IMR-90 (cell line): ENCODE results near the gene QKI. TPM values are rescaled to one million over a fixed set of nuclear protein-coding genes. Genes with fewer than 3 reads are reported as not detected.

Experiments
- ATAC-seq: fragments of 200-7000 bp; cut with Tn5 transposase; 2 replicates; pipeline ENCODE4 v1.9.1; 2020; ENCODE audit warnings: low read depth, mild to moderate bottlenecking, moderate library complexity
- BruUV-seq: library from RNA; stranded (reverse); fragments of 400-500 nt; replicated peaks from 2 replicates; lab custom pipeline; 2021; lab: Mats Ljungman, UMichigan
- CTCF ChIA-PET: fragments of 300-600 bp; formaldehyde crosslinking; extraction: SDS; loops from one replicate; lab custom pipeline; 2021; ENCODE audit warnings: antibody characterized with exemption; lab: Yijun Ruan, JAX
- POLR2A ChIA-PET: fragments of 300-600 bp; sonication (Branson Sonifier 250); formaldehyde crosslinking; loops from one replicate; lab custom pipeline; 2022; ENCODE audit warnings: antibody characterized with exemption; ENCODE audit not compliant: unreplicated experiment; lab: Charles Lee
- DNase-seq: peaks from one replicate; pipeline ENCODE4 v3.0.0; 2013
- H2AFZ ChIP-seq: replicated peaks from 2 replicates; pipeline ENCODE3; 2013; ENCODE audit warnings: low read length, mild to moderate bottlenecking; ENCODE audit not compliant: poor library complexity
- H2AK5ac ChIP-seq: 2 replicates; pipeline ENCODE4 v1.6.1; 2013; ENCODE audit warnings: low read depth, low read length, inconsistent platforms
- H2AK9ac ChIP-seq: replicated peaks from 2 replicates; pipeline ENCODE3; 2013; ENCODE audit warnings: mild to moderate bottlenecking, low read depth, low read length, moderate library complexity; ENCODE audit not compliant: poor library complexity
- H2BK120ac ChIP-seq: 2 replicates; pipeline ENCODE4 v1.6.1; 2013; ENCODE audit warnings: low read depth, low read length, inconsistent platforms
- H2BK15ac ChIP-seq: 3 replicates; pipeline ENCODE4 v1.6.1; 2013; ENCODE audit warnings: low read depth, low read length, inconsistent platforms
- H2BK20ac ChIP-seq: 2 replicates; pipeline ENCODE4 v1.6.1; 2013; ENCODE audit warnings: low read depth, mild to moderate bottlenecking, inconsistent platforms, low read length, moderate library complexity
- H2BK5ac ChIP-seq: 2 replicates; pipeline ENCODE4 v1.6.1; 2013; ENCODE audit warnings: mild to moderate bottlenecking, low read depth, low read length, inconsistent platforms; ENCODE audit not compliant: poor library complexity, severe bottlenecking
- H3K14ac ChIP-seq: replicated peaks from 2 replicates; pipeline ENCODE4 v1.6.1; 2013; ENCODE audit warnings: low read depth, low read length, inconsistent platforms
- H3K18ac ChIP-seq: 2 replicates; pipeline ENCODE4 v1.6.1; 2013; ENCODE audit warnings: low read depth, low read length, control low read depth
- H3K23ac ChIP-seq: 2 replicates; pipeline ENCODE4 v1.6.1; 2013; ENCODE audit warnings: low read depth, low read length, inconsistent platforms
- H3K27ac ChIP-seq: 2 replicates; pipeline ENCODE4 v1.5.1; 2013; ENCODE audit warnings: mild to moderate bottlenecking, control low read depth, low read length; ENCODE audit not compliant: insufficient read depth
- H3K27me3 ChIP-seq: 2 replicates; pipeline ENCODE4 v1.6.1; 2013; ENCODE audit warnings: low read length; ENCODE audit not compliant: control insufficient read depth, insufficient read depth
- H3K36me3 ChIP-seq: 2 replicates; pipeline ENCODE4 v1.6.1; 2013; ENCODE audit warnings: low read length, mixed read lengths; ENCODE audit not compliant: control insufficient read depth, insufficient read depth
- H3K4ac ChIP-seq: 2 replicates; pipeline ENCODE4 v1.6.1; 2013; ENCODE audit warnings: low read depth, low read length, inconsistent platforms
- H3K4me1 ChIP-seq: 2 replicates; pipeline ENCODE4 v1.6.1; 2013; ENCODE audit warnings: low read length, mixed read lengths; ENCODE audit not compliant: control insufficient read depth, insufficient read depth
- H3K4me2 ChIP-seq: 2 replicates; pipeline ENCODE4 v1.6.1; 2013; ENCODE audit warnings: low read depth, mild to moderate bottlenecking, control low read depth, low read length, moderate library complexity
- H3K4me3 ChIP-seq: 2 replicates; pipeline ENCODE4 v1.5.1; 2013; ENCODE audit warnings: low read depth, mild to moderate bottlenecking, control low read depth, low read length, moderate library complexity; ENCODE audit not compliant: insufficient read depth
- H3K56ac ChIP-seq: 2 replicates; pipeline ENCODE4 v1.6.1; 2013; ENCODE audit warnings: low read length, inconsistent platforms; ENCODE audit not compliant: insufficient read depth; ENCODE audit errors: extremely low read depth
- H3K79me1 ChIP-seq, 2 experiments: 2 replicates each; pipeline ENCODE4 v1.6.1; 2013; ENCODE audit warnings: low read length in 2 of 2, inconsistent platforms in 1 of 2, low read depth in 1 of 2
- H3K9ac ChIP-seq: 2 replicates; pipeline ENCODE4 v1.6.1; 2013; ENCODE audit warnings: low read depth, low read length, control low read depth
- H3K9me1 ChIP-seq: 2 replicates; pipeline ENCODE4 v1.6.1; 2013; ENCODE audit warnings: low read length, inconsistent platforms; ENCODE audit not compliant: insufficient read depth
- H3K9me3 ChIP-seq: 2 replicates; pipeline ENCODE4 v1.6.1; 2013; ENCODE audit warnings: low read length; ENCODE audit not compliant: control insufficient read depth, insufficient read depth
- H4K20me1 ChIP-seq: 2 replicates; pipeline ENCODE4 v1.6.1; 2013; ENCODE audit warnings: low read length, inconsistent platforms; ENCODE audit not compliant: insufficient read depth
- H4K5ac ChIP-seq: 2 replicates; pipeline ENCODE4 v1.6.1; 2013; ENCODE audit warnings: mild to moderate bottlenecking, low read depth, low read length, control low read depth
- H4K8ac ChIP-seq, 2 experiments: 2 replicates each; pipeline ENCODE4 v1.6.1; 2013; ENCODE audit warnings: low read depth in 2 of 2, low read length in 2 of 2, control low read depth in 1 of 2, inconsistent platforms in 1 of 2
- H4K91ac ChIP-seq: 2 replicates; pipeline ENCODE4 v1.6.1; 2013; ENCODE audit warnings: low read depth, low read length, inconsistent platforms; ENCODE audit not compliant: insufficient read depth
- BHLHE40 ChIP-seq: fragments of 150-350 bp; IDR thresholded peaks from 2 replicates; pipeline ENCODE4 v1.6.1; 2016; ENCODE audit warnings: mild to moderate bottlenecking, low read depth, low read length
- CEBPB ChIP-seq: IDR thresholded peaks from 2 replicates; pipeline ENCODE4 v1.6.1; 2012; ENCODE audit warnings: low read depth, low read length, improper control_type of control experiment
- CHD1 ChIP-seq: IDR thresholded peaks from 2 replicates; pipeline ENCODE4 v1.6.1; 2012; ENCODE audit warnings: low read depth, low read length, improper control_type of control experiment
- CTCF ChIP-seq: conservative IDR thresholded peaks from 2 replicates; pipeline ENCODE4 v1.5.1; 2012; ENCODE audit warnings: mild to moderate bottlenecking, low read depth, low read length, improper control_type of control experiment
- ELK1 ChIP-seq: fragments of 150-350 bp; IDR thresholded peaks from 2 replicates; pipeline ENCODE4 v1.6.1; 2016; ENCODE audit warnings: low read depth, mild to moderate bottlenecking, low read length, moderate library complexity, borderline replicate concordance
- FOS ChIP-seq: fragments of 150-350 bp; IDR thresholded peaks from 2 replicates; pipeline ENCODE4 v1.6.1; 2016; ENCODE audit warnings: low read depth, low read length
- MAFK ChIP-seq: IDR thresholded peaks from 2 replicates; pipeline ENCODE4 v1.6.1; 2012; ENCODE audit warnings: low read depth, low read length, improper control_type of control experiment
- MAZ ChIP-seq: IDR thresholded peaks from 2 replicates; pipeline ENCODE4 v1.6.1; 2012; ENCODE audit warnings: low read depth, mild to moderate bottlenecking, low read length, improper control_type of control experiment, moderate library complexity, borderline replicate concordance
- MXI1 ChIP-seq: IDR thresholded peaks from 2 replicates; pipeline ENCODE4 v1.6.1; 2012; ENCODE audit warnings: low read depth, mild to moderate bottlenecking, low read length, moderate library complexity, borderline replicate concordance
- NFE2L2 ChIP-seq: fragments of 150-350 bp; IDR thresholded peaks from 2 replicates; pipeline ENCODE4 v1.6.1; 2016; ENCODE audit warnings: low read depth, mild to moderate bottlenecking, low read length
- POLR2A ChIP-seq: IDR thresholded peaks from 2 replicates; pipeline ENCODE4 v1.6.1; 2012; ENCODE audit warnings: mild to moderate bottlenecking, low read depth, low read length
- RAD21 ChIP-seq: IDR thresholded peaks from 2 replicates; pipeline ENCODE4 v1.6.1; 2012; ENCODE audit warnings: low read length, improper control_type of control experiment
- RCOR1 ChIP-seq: IDR thresholded peaks from 2 replicates; pipeline ENCODE4 v1.6.1; 2012; ENCODE audit warnings: mild to moderate bottlenecking, low read length, improper control_type of control experiment; ENCODE audit not compliant: insufficient replicate concordance
- RFX5 ChIP-seq: IDR thresholded peaks from 2 replicates; pipeline ENCODE4 v1.8.0; 2012; ENCODE audit warnings: low read depth, mild to moderate bottlenecking, low read length, moderate library complexity
- SMC3 ChIP-seq: fragments of 150-350 bp; IDR thresholded peaks from 2 replicates; pipeline ENCODE4 v1.6.1; 2016; ENCODE audit warnings: low read depth, mild to moderate bottlenecking, antibody characterized with exemption, low read length, moderate library complexity
- WGBS, 2 experiments: methylation state at CpG; one replicate each; pipeline versions ENCODE4 v1.1.5 to v1.1.7; 2013; ENCODE audit warnings: missing lambda C conversion rate in 2 of 2; ENCODE audit not compliant: insufficient read length in 1 of 2; ENCODE audit errors: extremely low coverage in 2 of 2; 5-methylcytosine and 5-hydroxymethylcytosine counted together
- dilution Hi-C: fragments of 300-500 bp; cut with HindIII; formaldehyde crosslinking; loops from one replicate; pipeline ENCODE4 v1.14.3; 2018; ENCODE audit warnings: low sequenced_read_pairs; ENCODE audit not compliant: unreplicated experiment
- in situ Hi-C: fragments of 300-500 bp; cut with MboI; formaldehyde crosslinking; loops from 3 replicates; pipeline ENCODE4 v1.14.3; 2019; ENCODE audit warnings: low sequenced_read_pairs, inconsistent platforms, mixed read lengths
- intact Hi-C: fragments of 100-400 bp; cut with micrococcal nuclease; formaldehyde crosslinking; loops from 2 replicates; pipeline ENCODE4 v1.10.0; 2022
- polyA plus RNA-seq, 3 experiments: library from polyadenylated mRNA; depleted of rRNA; stranded (reverse); fragments of >200 nt; gene quantifications; 2 replicates each; pipeline ENCODE4 v1.2.3, GENCODE V29; 2012; ENCODE audit warnings: low replicate concordance in 1 of 3
- total RNA-seq: library from RNA; depleted of rRNA; stranded (reverse); fragments of >200 nt; gene quantifications from 2 replicates; pipeline ENCODE4 v1.2.3, GENCODE V29; 2012
- TF ChIP-seq, protein P1 (sequence below): fragments of 150-350 bp; IDR thresholded peaks from 2 replicates; pipeline ENCODE4 v1.6.1; 2017; ENCODE audit warnings: mild to moderate bottlenecking, antibody characterized with exemption, low read length, low read depth

Gene QKI
- total and polyA plus RNA-seq, 2 of the 4 experiments (the other 2 are of a cell fraction) = 112 to 232 TPM

DNA sequence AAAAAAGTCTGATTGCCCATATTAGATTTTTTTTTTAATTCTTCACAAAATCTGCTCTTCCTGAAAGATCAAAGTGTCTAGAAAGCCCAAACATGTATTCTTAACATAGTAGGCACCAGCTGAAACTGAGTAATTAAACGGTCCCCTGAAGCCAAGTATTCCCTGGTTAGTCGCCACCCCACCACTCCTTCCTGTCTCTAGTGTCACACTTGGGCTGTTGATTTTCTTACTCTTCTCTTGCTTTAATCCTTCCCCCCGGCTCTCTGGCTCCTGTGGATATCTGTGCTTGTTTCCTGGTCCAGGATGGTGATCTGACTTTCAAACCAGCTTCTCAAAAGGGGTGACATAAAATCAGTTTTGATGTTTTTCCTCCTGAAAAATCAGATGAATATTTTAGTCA, 162.9 kb downstream of the QKI start:
- no CpG with 5 or more reads among the region's 3 CpGs for WGBS, 2 experiments
- Histone ChIP-seq H2BK120ac (no peak overlapping the region), H2BK20ac (no peak overlapping the region), H4K5ac (no peak overlapping the region), H3K4me3 (no peak overlapping the region), H3K56ac (no peak overlapping the region), H3K9me3 (no peaks in the 10 kb centered on the region), H3K4me2 (no peak overlapping the region), H3K23ac (no peak overlapping the region), H3K4ac (no peak overlapping the region), H3K27me3 (no peaks in the 10 kb centered on the region), H4K20me1 (no peaks in the 10 kb centered on the region), H4K91ac (no peak overlapping the region), H2BK15ac (no peak overlapping the region), H2AFZ (no peak overlapping the region), H2BK5ac (no peak overlapping the region), H3K9me1 (no peaks in the 10 kb centered on the region; the same call in 1 of the 2 replicates), H3K4me1 (no peaks in the 10 kb centered on the region; the same call in 1 of the 2 replicates), H3K18ac (no peak overlapping the region), H3K27ac (no peak overlapping the region), H2AK5ac (no peak overlapping the region), H3K14ac (no peak overlapping the region), H3K36me3 (0 out of 2 replicates have a peak, but pooled peaks cover 6% of the 10 kb centered on the region), H3K79me1 (peaks cover 3 to 7% of the 10 kb centered on the region in 2 experiments; a peak in 2 of 4 replicates), H2AK9ac (no peak overlapping the region), H3K9ac (no peak overlapping the region), H4K8ac (no peak overlapping the region)
- no peak for TF ChIP-seq MXI1
- TF ChIP-seq BHLHE40 = no peak
- TF ChIP-seq POLR2A = no peak
- no peak for TF ChIP-seq CEBPB
- TF ChIP-seq, protein P1, sequence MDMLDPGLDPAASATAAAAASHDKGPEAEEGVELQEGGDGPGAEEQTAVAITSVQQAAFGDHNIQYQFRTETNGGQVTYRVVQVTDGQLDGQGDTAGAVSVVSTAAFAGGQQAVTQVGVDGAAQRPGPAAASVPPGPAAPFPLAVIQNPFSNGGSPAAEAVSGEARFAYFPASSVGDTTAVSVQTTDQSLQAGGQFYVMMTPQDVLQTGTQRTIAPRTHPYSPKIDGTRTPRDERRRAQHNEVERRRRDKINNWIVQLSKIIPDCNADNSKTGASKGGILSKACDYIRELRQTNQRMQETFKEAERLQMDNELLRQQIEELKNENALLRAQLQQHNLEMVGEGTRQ = no peak
- TF ChIP-seq NFE2L2 = no peak
- TF ChIP-seq ELK1 = no peak
- no peak for TF ChIP-seq MAFK
- no peak for TF ChIP-seq FOS
- TF ChIP-seq CTCF = no peak
- TF ChIP-seq CHD1 = no peak
- no peak for TF ChIP-seq MAZ
- TF ChIP-seq RAD21 = no peak
- TF ChIP-seq RCOR1 = no peak
- TF ChIP-seq SMC3 = no peak
- TF ChIP-seq RFX5 = no peak
- ATAC-seq (no peak), DNase-seq (no peak)
- intact Hi-C loops (no loop called here), in situ Hi-C loops (loop anchor here (25.0 kb wide), 1 partner anchor 385 kb away; no protein-coding TSS in a partner anchor), dilution Hi-C loops (no loop called here)
- BruUV-seq = no TSS peak
- CTCF ChIA-PET = no interaction called here
- POLR2A ChIA-PET = no interaction called here
